K562 (cell line): ENCODE measurements around the gene BIN1. TPM values are rescaled to one million over a fixed set of nuclear protein-coding genes. Genes with fewer than 3 reads are reported as not detected.

Source experiments
- ATAC-seq: fragments of 200-7000 bp; cut with Tn5 transposase; 3 replicates; pipeline ENCODE4 v1.9.1; 2020; ENCODE audit warnings: moderate library complexity
- BruUV-seq: library from RNA; stranded (reverse); fragments of 400-500 nt; replicated peaks from 2 replicates; lab custom pipeline; 2021; lab: Mats Ljungman, UMichigan
- CTCF ChIA-PET: fragments of 300-600 bp; formaldehyde crosslinking; extraction: SDS; loops from one replicate; lab custom pipeline; 2021; ENCODE audit warnings: low intra/inter-chr PET ratio; lab: Yijun Ruan, JAX
- POLR2A ChIA-PET: fragments of 300-600, 350-650 bp; sonication (Branson Sonifier 250); formaldehyde crosslinking; extraction: SDS; loops from one replicate; lab custom pipeline; 2021; ENCODE audit warnings: antibody characterized with exemption, inconsistent platforms; lab: Yijun Ruan, JAX
- DNase-seq, 4 experiments: peaks; one replicate each; pipeline versions ENCODE4 v3.0.0 to v3.0.0-alpha.2; 2011 to 2018; ENCODE audit warnings: low spot score in 3 of 4, mixed read lengths in 3 of 4; ENCODE audit errors: extremely low read depth in 1 of 4
- FAIRE-seq: peaks from 2 replicates; lab custom pipeline; 2011; peaks lifted over from hg19 to GRCh38; lab: Jason Lieb, UNC
- H2AFZ ChIP-seq: 2 replicates; pipeline ENCODE4 v1.6.0; 2011; ENCODE audit warnings: low read depth, low read length, control low read depth, inconsistent platforms
- H3K27ac ChIP-seq: fragments of 200-600 bp; 3 replicates; pipeline ENCODE4 v1.8.0; 2011; ENCODE audit warnings: low read depth, mild to moderate bottlenecking, control low read depth, inconsistent platforms, low read length, moderate library complexity, mixed read lengths; ENCODE audit errors: extremely low read depth
- H3K27me3 ChIP-seq, 2 experiments: fragments of 300-600 bp in 1 of 2; 2 replicates in 1 of 2; 3 replicates in 1 of 2; pipeline versions ENCODE4 v1.6.0 to v1.8.0; 2011; ENCODE audit warnings: inconsistent platforms in 2 of 2, low read length in 2 of 2, mild to moderate bottlenecking in 1 of 2, mixed read lengths in 1 of 2, moderate library complexity in 1 of 2; ENCODE audit not compliant: control insufficient read depth in 2 of 2, insufficient read depth in 2 of 2
- H3K36me3 ChIP-seq: fragments of 300-600 bp; 3 replicates; pipeline ENCODE4 v1.8.0; 2011; ENCODE audit warnings: mild to moderate bottlenecking, low read length, inconsistent platforms; ENCODE audit not compliant: control insufficient read depth, insufficient read depth
- H3K4me1 ChIP-seq, 2 experiments: fragments of 200-600 bp in 1 of 2; replicated peaks in 1 of 2; 2 replicates in 1 of 2; 3 replicates in 1 of 2; pipeline versions ENCODE4 v1.5.1 to v1.8.0; 2011; ENCODE audit warnings: inconsistent platforms in 2 of 2, low read length in 2 of 2, mild to moderate bottlenecking in 1 of 2, mixed read lengths in 1 of 2, moderate library complexity in 1 of 2; ENCODE audit not compliant: control insufficient read depth in 2 of 2, insufficient read depth in 2 of 2
- H3K4me2 ChIP-seq: 2 replicates; pipeline ENCODE4 v1.6.1; 2011; ENCODE audit warnings: low read length, control low read depth, inconsistent platforms, mixed read lengths; ENCODE audit not compliant: insufficient read depth
- H3K4me3 ChIP-seq: fragments of 200-600 bp; sonication (generic), shearing (Covaris generic); 2 replicates; pipeline ENCODE4 v1.5.1; 2016; ENCODE audit warnings: control low read depth, inconsistent platforms
- H3K79me2 ChIP-seq: fragments of 200-600 bp; 3 replicates; pipeline ENCODE4 v1.8.0; 2011; ENCODE audit warnings: low read length, inconsistent platforms; ENCODE audit not compliant: control insufficient read depth, insufficient read depth
- H3K9ac ChIP-seq, 2 experiments: 2 replicates each; pipeline versions ENCODE4 v1.6.0 to v1.6.1; 2011; ENCODE audit warnings: low read depth in 2 of 2, low read length in 2 of 2, control low read depth in 1 of 2, inconsistent platforms in 1 of 2, mild to moderate bottlenecking in 1 of 2, mixed read lengths in 1 of 2; ENCODE audit not compliant: insufficient read depth in 1 of 2
- H3K9me1 ChIP-seq: one replicate; pipeline ENCODE4 v1.6.0; 2011; ENCODE audit warnings: inconsistent platforms, mild to moderate bottlenecking, low read length, moderate library complexity; ENCODE audit not compliant: control insufficient read depth, insufficient read depth
- H3K9me3 ChIP-seq: replicated peaks from 2 replicates; pipeline ENCODE4 v1.5.1; 2011; ENCODE audit warnings: low read depth, low read length, inconsistent platforms; ENCODE audit not compliant: control insufficient read depth, insufficient read depth
- H4K20me1 ChIP-seq: replicated peaks from 2 replicates; pipeline ENCODE4 v1.6.1; 2011; ENCODE audit warnings: low read length, inconsistent platforms, mixed read lengths; ENCODE audit not compliant: control insufficient read depth, insufficient read depth
- E2F8 ChIP-seq: fragments of 450-650 bp; IDR thresholded peaks from 2 replicates; pipeline ENCODE4 v1.7.1; 2018; ENCODE audit warnings: mild to moderate bottlenecking, low read depth; ENCODE audit not compliant: partially characterized antibody
- EGR1 ChIP-seq: fragments of 450-650 bp; conservative IDR thresholded peaks from 2 replicates; pipeline ENCODE4 v1.6.1; 2017; ENCODE audit warnings: mild to moderate bottlenecking
- HMGXB4 ChIP-seq: sonication (generic); formaldehyde crosslinking; IDR thresholded peaks from 2 replicates; pipeline ENCODE4 v1.8.1; 2023; ENCODE audit warnings: mild to moderate bottlenecking, missing genetic modification reagents
- LARP7 ChIP-seq: fragments of 450-650 bp; IDR thresholded peaks from 2 replicates; pipeline ENCODE4 v1.6.1; 2016
- PURB ChIP-seq: sonication (generic); formaldehyde crosslinking; IDR thresholded peaks from 2 replicates; pipeline ENCODE4 v1.9.0; 2021; ENCODE audit warnings: low read depth, mild to moderate bottlenecking, missing genetic modification reagents
- WGBS: fragments of 100-300 bp; shearing (Covaris generic); methylation state at CpG from one replicate; pipeline ENCODE4 v1.1.6; 2016; ENCODE audit warnings: low coverage, mixed read lengths; ENCODE audit not compliant: insufficient coverage; ENCODE audit errors: missing lambda C conversion rate; 5-methylcytosine and 5-hydroxymethylcytosine counted together
- in situ Hi-C: fragments of 300-500 bp; cut with MboI; formaldehyde crosslinking; loops from 4 replicates; pipeline ENCODE4 v1.15.0; 2018; ENCODE audit warnings: inconsistent platforms, mixed read lengths
- intact Hi-C: fragments of 100-400 bp; cut with micrococcal nuclease; formaldehyde crosslinking; loops from 2 replicates; pipeline ENCODE4 v1.14.2; 2022
- polyA plus RNA-seq, 8 experiments: library from polyadenylated mRNA; depleted of rRNA in 4 of 8; stranded (reverse) in 5 of 8; unstranded in 3 of 8; fragments of >200 nt; fragmentation: Nextera tagmentation in 2 of 8; fragmentation: Illumina TruSeq in 1 of 8; extraction: Ambion mirVana in 2 of 8; extraction: Trizol in 1 of 8; gene quantifications; 2 replicates each; pipeline versions ENCODE4 v1.2.1 to v1.2.3, GENCODE V29; 2011 to 2014; ENCODE audit warnings: inconsistent platforms in 1 of 8, missing spikeins in 1 of 8
- total RNA-seq, 7 experiments: library from RNA; depleted of rRNA in 6 of 7; stranded (reverse); fragments of >200 nt in 6 of 7; fragmentation: Illumina TruSeq in 2 of 7; extraction: Trizol in 2 of 7; gene quantifications; 2 replicates each; pipeline versions ENCODE4 v1.2.1 to v1.2.3, GENCODE V29; 2011 to 2021; ENCODE audit warnings: low replicate concordance in 1 of 7
- TF ChIP-seq, protein P1 (sequence below): fragments of 450-650 bp; IDR thresholded peaks from 2 replicates; pipeline ENCODE4 v1.6.1; 2016
- TF ChIP-seq, protein P2 (sequence below): fragments of 250-450 bp; sonication (Bioruptor Pico); IDR thresholded peaks from 2 replicates; pipeline ENCODE4 v1.8.0; 2022; ENCODE audit warnings: inconsistent platforms, mild to moderate bottlenecking, moderate library complexity, borderline replicate concordance
- TF ChIP-seq, protein P3 (sequence below): fragments of 450-650 bp; formaldehyde crosslinking; IDR thresholded peaks from 2 replicates; pipeline ENCODE4 v1.4.0; 2020; ENCODE audit warnings: mild to moderate bottlenecking, moderate library complexity

The BIN1 gene
- total and polyA plus RNA-seq, 9 of the 15 experiments (the other 6 are each of a cell fraction or from before 2014, with no cell fraction given) = 0.04 to 2.8 (median 0.79) TPM; not detected in 1

DNA sequence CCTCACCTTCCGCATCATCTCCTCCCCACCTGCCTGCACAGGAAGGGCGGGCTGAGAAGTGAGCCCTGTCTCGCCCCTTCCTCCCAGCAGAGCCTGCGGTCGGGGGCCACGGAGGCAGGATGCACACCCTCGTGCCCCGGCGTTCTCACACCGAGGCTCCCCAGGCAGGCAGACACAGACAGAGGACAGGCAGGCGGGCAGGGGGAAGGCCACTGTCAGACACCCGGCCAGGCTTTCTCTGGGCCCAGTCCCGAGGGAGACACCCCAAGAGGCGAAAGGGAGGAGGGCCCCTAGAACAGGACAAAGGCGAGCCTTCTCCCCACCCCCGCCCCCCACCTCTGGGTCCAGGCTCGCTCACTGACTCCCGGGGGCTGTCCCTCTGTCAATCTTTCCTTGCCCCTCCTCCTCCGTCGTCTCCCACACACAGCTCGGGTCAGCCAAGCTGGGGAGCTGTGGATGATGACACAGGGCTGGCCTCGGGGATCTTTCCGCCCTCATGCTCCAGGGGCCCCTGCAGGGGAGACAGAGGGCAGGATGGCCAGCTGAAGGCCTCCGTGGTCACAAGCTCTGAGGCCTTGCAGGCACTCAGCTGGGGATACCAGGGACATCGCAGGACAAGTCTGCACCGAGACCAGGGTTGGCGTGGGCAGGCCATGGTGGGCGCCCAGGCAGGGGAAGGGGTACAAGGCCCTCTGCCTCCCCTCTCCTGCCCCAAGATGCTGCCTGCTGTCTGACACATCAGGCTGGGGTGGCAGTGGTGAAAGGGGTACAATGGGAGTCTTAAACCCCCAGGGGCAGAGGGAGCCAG is 24.9 kb downstream of the BIN1 start:
- BruUV-seq = no TSS peak
- H3K79me2 ChIP-seq = no peaks in the 10 kb centered on the region
- intact Hi-C loops = no loop called here

More for the DNA sequence above, 24.9 kb downstream of the BIN1 start:
- H3K27me3 ChIP-seq = peaks cover 11 to 35% of the 10 kb centered on the region in 2 experiments; a peak in 3 of 5 replicates
- ATAC-seq = peak; percentile 38
- no peak overlapping the region for H3K4me2 ChIP-seq
- CTCF ChIA-PET = no interaction called here
- H2AFZ ChIP-seq = no peak overlapping the region
- H3K9ac ChIP-seq = 0 out of 4 replicates have a peak overlapping the region, but pooled peaks of 1 of the 2 experiments have one; percentile 17
- peaks cover 9 to 47% of the 10 kb centered on the region in 2 experiments; a peak in 4 of 5 replicates for H3K4me1 ChIP-seq
- TF ChIP-seq, protein P1, sequence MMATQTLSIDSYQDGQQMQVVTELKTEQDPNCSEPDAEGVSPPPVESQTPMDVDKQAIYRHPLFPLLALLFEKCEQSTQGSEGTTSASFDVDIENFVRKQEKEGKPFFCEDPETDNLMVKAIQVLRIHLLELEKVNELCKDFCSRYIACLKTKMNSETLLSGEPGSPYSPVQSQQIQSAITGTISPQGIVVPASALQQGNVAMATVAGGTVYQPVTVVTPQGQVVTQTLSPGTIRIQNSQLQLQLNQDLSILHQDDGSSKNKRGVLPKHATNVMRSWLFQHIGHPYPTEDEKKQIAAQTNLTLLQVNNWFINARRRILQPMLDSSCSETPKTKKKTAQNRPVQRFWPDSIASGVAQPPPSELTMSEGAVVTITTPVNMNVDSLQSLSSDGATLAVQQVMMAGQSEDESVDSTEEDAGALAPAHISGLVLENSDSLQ = peak; percentile 87
- TF ChIP-seq E2F8 (no peak), LARP7 (no peak), EGR1 (peak; percentile 30), PURB (CRISPR knock-in tag) (no peak), HMGXB4 (no peak)
- TF ChIP-seq, protein P2, sequence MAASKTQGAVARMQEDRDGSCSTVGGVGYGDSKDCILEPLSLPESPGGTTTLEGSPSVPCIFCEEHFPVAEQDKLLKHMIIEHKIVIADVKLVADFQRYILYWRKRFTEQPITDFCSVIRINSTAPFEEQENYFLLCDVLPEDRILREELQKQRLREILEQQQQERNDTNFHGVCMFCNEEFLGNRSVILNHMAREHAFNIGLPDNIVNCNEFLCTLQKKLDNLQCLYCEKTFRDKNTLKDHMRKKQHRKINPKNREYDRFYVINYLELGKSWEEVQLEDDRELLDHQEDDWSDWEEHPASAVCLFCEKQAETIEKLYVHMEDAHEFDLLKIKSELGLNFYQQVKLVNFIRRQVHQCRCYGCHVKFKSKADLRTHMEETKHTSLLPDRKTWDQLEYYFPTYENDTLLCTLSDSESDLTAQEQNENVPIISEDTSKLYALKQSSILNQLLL (CRISPR knock-in tag) = no peak
- TF ChIP-seq, protein P3, sequence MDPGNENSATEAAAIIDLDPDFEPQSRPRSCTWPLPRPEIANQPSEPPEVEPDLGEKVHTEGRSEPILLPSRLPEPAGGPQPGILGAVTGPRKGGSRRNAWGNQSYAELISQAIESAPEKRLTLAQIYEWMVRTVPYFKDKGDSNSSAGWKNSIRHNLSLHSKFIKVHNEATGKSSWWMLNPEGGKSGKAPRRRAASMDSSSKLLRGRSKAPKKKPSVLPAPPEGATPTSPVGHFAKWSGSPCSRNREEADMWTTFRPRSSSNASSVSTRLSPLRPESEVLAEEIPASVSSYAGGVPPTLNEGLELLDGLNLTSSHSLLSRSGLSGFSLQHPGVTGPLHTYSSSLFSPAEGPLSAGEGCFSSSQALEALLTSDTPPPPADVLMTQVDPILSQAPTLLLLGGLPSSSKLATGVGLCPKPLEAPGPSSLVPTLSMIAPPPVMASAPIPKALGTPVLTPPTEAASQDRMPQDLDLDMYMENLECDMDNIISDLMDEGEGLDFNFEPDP (CRISPR knock-in tag) = no peak
- 43% methylated on average over 21 of the region's 28 CpGs for WGBS
- POLR2A ChIA-PET = no interaction called here
- H3K9me3 ChIP-seq = no peaks in the 10 kb centered on the region
- no peak for FAIRE-seq
- peaks cover 25% of the 10 kb centered on the region for H4K20me1 ChIP-seq
- no peaks in the 10 kb centered on the region for H3K36me3 ChIP-seq
- H3K4me3 ChIP-seq = no peak overlapping the region
- DNase-seq = peak; percentile 34 to 52 (median 48)
- in situ Hi-C loops = no loop called here
- no peaks in the 10 kb centered on the region for H3K9me1 ChIP-seq
- H3K27ac ChIP-seq = no peak overlapping the region
